Endometrium (tissue), 2 donors: ENCODE measurements around the gene BET1L.

ENCODE experiments used
- FAIRE-seq: peaks from 2 replicates; lab custom pipeline; 2012; peaks lifted over from hg19 to GRCh38; lab: Jason Lieb, UNC
- donor health status: control.
- donor health status: control.

BET1L gene

GRCh38 chr11:210122-210802 lies 3.1 kb upstream of the BET1L start:
- FAIRE-seq = no peak

GRCh38 chr11:209275-210121 lies 2.3 kb upstream of the BET1L start:
- no peak for FAIRE-seq

GRCh38 chr11:208917-209260 lies 1.7 kb upstream of the BET1L start:
- no peak for FAIRE-seq

- FAIRE-seq = no peak
Observed at GRCh38 chr11:208181-208916, 1.1 kb upstream of the BET1L start.

GRCh38 chr11:207863-208180 lies 623 bp upstream of the BET1L start:
- no peak for FAIRE-seq

- no peak for FAIRE-seq
Observed at GRCh38 chr11:206526-207207, 532 bp downstream of the BET1L start.

GRCh38 chr11:206002-206384 lies 1.2 kb downstream of the BET1L start:
- FAIRE-seq = no peak

GRCh38 chr11:205221-206001 lies 1.8 kb downstream of the BET1L start:
- FAIRE-seq = no peak

GRCh38 chr11:204587-205109 lies 2.6 kb downstream of the BET1L start:
- no peak for FAIRE-seq

- FAIRE-seq = no peak
Observed at GRCh38 chr11:203945-204586, 3.1 kb downstream of the BET1L start.

- FAIRE-seq = no peak
Observed at GRCh38 chr11:203056-203944, 3.9 kb downstream of the BET1L start.

GRCh38 chr11:202490-202889 lies 4.7 kb downstream of the BET1L start:
- FAIRE-seq = no peak

GRCh38 chr11:201966-202365 lies 5.2 kb downstream of the BET1L start:
- no peak for FAIRE-seq

GRCh38 chr11:200224-201003 lies 6.8 kb downstream of the BET1L start:
- no peak for FAIRE-seq

GRCh38 chr11:199782-200181 lies 7.4 kb downstream of the BET1L start:
- FAIRE-seq = no peak

GRCh38 chr11:199004-199581 lies 8.1 kb downstream of the BET1L start:
- no peak for FAIRE-seq

GRCh38 chr11:198236-198806 lies 8.9 kb downstream of the BET1L start:
- FAIRE-seq = no peak

- no peak for FAIRE-seq
Observed at GRCh38 chr11:197741-198235, 9.4 kb downstream of the BET1L start.
